ENCODE data around the gene IRX6. TPM values are rescaled to one million over a fixed set of nuclear protein-coding genes. Genes with fewer than 3 reads are reported as not detected.

The IRX6 gene
- total and polyA plus RNA-seq, 3 donors from 2014 or later, result 0.12 to 0.63 (median 0.50) TPM

GRCh38 chr16:55324285-55325079 is 479 bp downstream of the IRX6 start:
- Histone ChIP-seq H3K27ac (no peak overlapping the region), H3K9me3 (no peaks in the 10 kb centered on the region), H3K4me3 (peak overlapping the region; percentile 12 to 14), H3K27me3 (no peaks in the 10 kb centered on the region), H3K36me3 (ENCODE audit: low read depth, missing control alignments) (no peaks in the 10 kb centered on the region), H3K4me1 (peaks cover 3% of the 10 kb centered on the region)
- WGBS, 2 donors, result 1% methylated on average over 37 to 65 of the region's 70 CpGs
- no peak for TF ChIP-seq POLR2A (IDR thresholded peaks at IDR 0.05)
- no peak for DNase-seq
- intact Hi-C loops (cut with DNase I; ENCODE audit: low total_unique reads), result no loop called here

- no peaks in the 10 kb centered on the region for H3K36me3 ChIP-seq (ENCODE audit: low read depth, missing control alignments)
- no peak for DNase-seq
- H3K27me3 ChIP-seq, result no peaks in the 10 kb centered on the region
- no peak overlapping the region for H3K4me3 ChIP-seq
- no peak overlapping the region for H3K27ac ChIP-seq
- TF ChIP-seq CTCF (IDR thresholded peaks at IDR 0.05), result no peak
- no peak for TF ChIP-seq POLR2A (IDR thresholded peaks at IDR 0.05)
- intact Hi-C loops (cut with DNase I; ENCODE audit: low total_unique reads), result no loop called here
- H3K4me1 ChIP-seq, result peaks cover 3% of the 10 kb centered on the region
- no peaks in the 10 kb centered on the region for H3K9me3 ChIP-seq
- 1 to 4% methylated on average over 11 to 13 of the region's 13 CpGs for WGBS, 2 donors
Measured at GRCh38 chr16:55325080-55325447, 1.1 kb downstream of the IRX6 start.

GRCh38 chr16:55325458-55326109 is 1.6 kb downstream of the IRX6 start:
- Histone ChIP-seq H3K27me3 (no peaks in the 10 kb centered on the region), H3K27ac (no peak overlapping the region), H3K36me3 (ENCODE audit: low read depth, missing control alignments) (no peaks in the 10 kb centered on the region), H3K4me3 (no peak overlapping the region), H3K9me3 (no peaks in the 10 kb centered on the region), H3K4me1 (peaks cover 3% of the 10 kb centered on the region)
- intact Hi-C loops (cut with DNase I; ENCODE audit: low total_unique reads), result no loop called here
- WGBS, 2 donors, result 10 to 11% methylated on average over 11 to 12 of the region's 12 CpGs
- DNase-seq, result no peak
- TF ChIP-seq CTCF (IDR thresholded peaks at IDR 0.05) (no peak), POLR2A (IDR thresholded peaks at IDR 0.05) (no peak)

- H3K27me3 ChIP-seq, result no peaks in the 10 kb centered on the region
- no peaks in the 10 kb centered on the region for H3K36me3 ChIP-seq (ENCODE audit: low read depth, missing control alignments)
- H3K9me3 ChIP-seq, result no peaks in the 10 kb centered on the region
- TF ChIP-seq POLR2A (IDR thresholded peaks at IDR 0.05), result no peak
- no peak overlapping the region for H3K27ac ChIP-seq
- intact Hi-C loops (cut with DNase I; ENCODE audit: low total_unique reads), result no loop called here
- DNase-seq, result no peak
- WGBS, 2 donors, result 18 to 26% methylated on average over 14 to 21 of the region's 21 CpGs
- peaks cover 3% of the 10 kb centered on the region for H3K4me1 ChIP-seq
- no peak overlapping the region for H3K4me3 ChIP-seq
Measured at GRCh38 chr16:55326261-55327092, 2.5 kb downstream of the IRX6 start.

GRCh38 chr16:55328611-55329569 is 4.9 kb downstream of the IRX6 start:
- WGBS, 2 donors, result 36 to 37% methylated on average over 27 to 55 of the region's 55 CpGs
- Histone ChIP-seq H3K27me3 (no peaks in the 10 kb centered on the region), H3K9me3 (no peaks in the 10 kb centered on the region), H3K4me3 (no peak overlapping the region), H3K27ac (no peak overlapping the region), H3K4me1 (peaks cover 3% of the 10 kb centered on the region), H3K36me3 (ENCODE audit: low read depth, missing control alignments) (no peaks in the 10 kb centered on the region)
- DNase-seq, result no peak
- intact Hi-C loops (cut with DNase I; ENCODE audit: low total_unique reads), result no loop called here
- TF ChIP-seq CTCF (IDR thresholded peaks at IDR 0.05) (no peak), POLR2A (IDR thresholded peaks at IDR 0.05) (no peak)

Data from testis (tissue), 3 donors.